NOMO-1 (cell line): ENCODE data around the gene SOD3.

Experiments used
- DNase-seq, 2 experiments: peaks; one replicate each; lab custom pipeline; 2025; ENCODE audit not compliant: unreplicated experiment in 2 of 2; lab: John Stamatoyannopoulos, UW

Gene SOD3

GRCh38 chr4:24840362-24840761 is 45.0 kb downstream of the SOD3 start:
- no peak for DNase-seq

GRCh38 chr4:24840826-24841543 is 45.6 kb downstream of the SOD3 start:
- no peak for DNase-seq

GRCh38 chr4:24842356-24842755 is 47.0 kb downstream of the SOD3 start:
- no peak for DNase-seq

- no peak for DNase-seq
Measured at GRCh38 chr4:24843096-24843495, 47.7 kb downstream of the SOD3 start.

- no peak for DNase-seq
Measured at GRCh38 chr4:24845132-24845531, 49.8 kb downstream of the SOD3 start.

GRCh38 chr4:24845902-24846301 is 50.5 kb downstream of the SOD3 start:
- DNase-seq, result no peak

GRCh38 chr4:24846716-24847115 is 51.3 kb downstream of the SOD3 start:
- no peak for DNase-seq

GRCh38 chr4:24849351-24849750 is 54.0 kb downstream of the SOD3 start:
- DNase-seq, result no peak

GRCh38 chr4:24849756-24850155 is 54.4 kb downstream of the SOD3 start:
- no peak for DNase-seq
